ENCODE results near the gene CCDC92B.

The CCDC92B gene

GRCh38 chr17:2776589-2777241, 27.3 kb upstream of the CCDC92B start:
- H3K9me3 ChIP-seq (ENCODE audit: control insufficient read depth, insufficient read depth, low read length) = no peaks in the 10 kb centered on the region
- H3K4me3 ChIP-seq (ENCODE audit: low read depth, low read length) = peak overlapping the region; percentile 80
- H3K4me1 ChIP-seq (ENCODE audit: control insufficient read depth, insufficient read depth, low read length) = no peaks in the 10 kb centered on the region
- no peaks in the 10 kb centered on the region for H3K36me3 ChIP-seq (ENCODE audit: control insufficient read depth, insufficient read depth, low read length)
- H3K27me3 ChIP-seq (ENCODE audit: control insufficient read depth, insufficient read depth, low read length) = no peaks in the 10 kb centered on the region
- H3K9ac ChIP-seq (ENCODE audit: low read depth, low read length) = no peak overlapping the region

- Histone ChIP-seq H3K9ac (ENCODE audit: low read depth, low read length) (no peak overlapping the region), H3K36me3 (ENCODE audit: control insufficient read depth, insufficient read depth, low read length) (no peaks in the 10 kb centered on the region), H3K9me3 (ENCODE audit: control insufficient read depth, insufficient read depth, low read length) (no peaks in the 10 kb centered on the region), H3K27me3 (ENCODE audit: control insufficient read depth, insufficient read depth, low read length) (no peaks in the 10 kb centered on the region), H3K4me1 (ENCODE audit: control insufficient read depth, insufficient read depth, low read length) (no peaks in the 10 kb centered on the region), H3K4me3 (ENCODE audit: low read depth, low read length) (no peak overlapping the region)
Measured at GRCh38 chr17:2775206-2775605, 25.8 kb upstream of the CCDC92B start.

- Histone ChIP-seq H3K4me3 (ENCODE audit: low read depth, low read length) (no peak overlapping the region), H3K9me3 (ENCODE audit: control insufficient read depth, insufficient read depth, low read length) (no peaks in the 10 kb centered on the region)
Measured at GRCh38 chr17:2770129-2770528, 20.7 kb upstream of the CCDC92B start.

GRCh38 chr17:2758870-2759269, 9.4 kb upstream of the CCDC92B start:
- H3K36me3 ChIP-seq (ENCODE audit: control insufficient read depth, insufficient read depth, low read length) = no peaks in the 10 kb centered on the region
- no peak overlapping the region for H3K4me3 ChIP-seq (ENCODE audit: low read depth, low read length)
- no peaks in the 10 kb centered on the region for H3K4me1 ChIP-seq (ENCODE audit: control insufficient read depth, insufficient read depth, low read length)
- no peaks in the 10 kb centered on the region for H3K9me3 ChIP-seq (ENCODE audit: control insufficient read depth, insufficient read depth, low read length)
- H3K9ac ChIP-seq (ENCODE audit: low read depth, low read length) = no peak overlapping the region
- H3K27me3 ChIP-seq (ENCODE audit: control insufficient read depth, insufficient read depth, low read length) = no peaks in the 10 kb centered on the region

More at GRCh38 chr17:2770129-2770528, 20.7 kb upstream of the CCDC92B start:
- Histone ChIP-seq H3K4me1 (ENCODE audit: control insufficient read depth, insufficient read depth, low read length) (no peaks in the 10 kb centered on the region), H3K36me3 (ENCODE audit: control insufficient read depth, insufficient read depth, low read length) (no peaks in the 10 kb centered on the region), H3K9ac (ENCODE audit: low read depth, low read length) (no peak overlapping the region), H3K27me3 (ENCODE audit: control insufficient read depth, insufficient read depth, low read length) (no peaks in the 10 kb centered on the region)

- H3K4me3 ChIP-seq (ENCODE audit: low read depth, low read length) = peak overlapping the region; percentile 67
Measured at GRCh38 chr17:2755891-2756724, 6.7 kb upstream of the CCDC92B start.

GRCh38 chr17:2751491-2751890, 2.0 kb upstream of the CCDC92B start:
- H3K4me3 ChIP-seq (ENCODE audit: low read depth, low read length) = no peak overlapping the region
- peaks cover 4% of the 10 kb centered on the region for H3K4me1 ChIP-seq (ENCODE audit: control insufficient read depth, insufficient read depth, low read length)
- no peaks in the 10 kb centered on the region for H3K36me3 ChIP-seq (ENCODE audit: control insufficient read depth, insufficient read depth, low read length)
- H3K9ac ChIP-seq (ENCODE audit: low read depth, low read length) = no peak overlapping the region
- H3K27me3 ChIP-seq (ENCODE audit: control insufficient read depth, insufficient read depth, low read length) = peaks cover 6% of the 10 kb centered on the region
- H3K9me3 ChIP-seq (ENCODE audit: control insufficient read depth, insufficient read depth, low read length) = no peaks in the 10 kb centered on the region

More at GRCh38 chr17:2755891-2756724, 6.7 kb upstream of the CCDC92B start:
- no peaks in the 10 kb centered on the region for H3K9me3 ChIP-seq (ENCODE audit: control insufficient read depth, insufficient read depth, low read length)
- H3K4me1 ChIP-seq (ENCODE audit: control insufficient read depth, insufficient read depth, low read length) = peaks cover 2% of the 10 kb centered on the region
- H3K27me3 ChIP-seq (ENCODE audit: control insufficient read depth, insufficient read depth, low read length) = no peaks in the 10 kb centered on the region
- no peaks in the 10 kb centered on the region for H3K36me3 ChIP-seq (ENCODE audit: control insufficient read depth, insufficient read depth, low read length)
- H3K9ac ChIP-seq (ENCODE audit: low read depth, low read length) = peak overlapping the region; percentile 54

GRCh38 chr17:2750721-2751120, 1.3 kb upstream of the CCDC92B start:
- no peak overlapping the region for H3K4me3 ChIP-seq (ENCODE audit: low read depth, low read length)
- no peaks in the 10 kb centered on the region for H3K36me3 ChIP-seq (ENCODE audit: control insufficient read depth, insufficient read depth, low read length)
- H3K27me3 ChIP-seq (ENCODE audit: control insufficient read depth, insufficient read depth, low read length) = peaks cover 6% of the 10 kb centered on the region
- peaks cover 4% of the 10 kb centered on the region for H3K4me1 ChIP-seq (ENCODE audit: control insufficient read depth, insufficient read depth, low read length)
- H3K9me3 ChIP-seq (ENCODE audit: control insufficient read depth, insufficient read depth, low read length) = no peaks in the 10 kb centered on the region
- no peak overlapping the region for H3K9ac ChIP-seq (ENCODE audit: low read depth, low read length)

- H3K4me3 ChIP-seq (ENCODE audit: low read depth, low read length) = peak overlapping the region; percentile 39
- no peaks in the 10 kb centered on the region for H3K36me3 ChIP-seq (ENCODE audit: control insufficient read depth, insufficient read depth, low read length)
- no peaks in the 10 kb centered on the region for H3K9me3 ChIP-seq (ENCODE audit: control insufficient read depth, insufficient read depth, low read length)
- no peak overlapping the region for H3K9ac ChIP-seq (ENCODE audit: low read depth, low read length)
- H3K4me1 ChIP-seq (ENCODE audit: control insufficient read depth, insufficient read depth, low read length) = peaks cover 4% of the 10 kb centered on the region
- H3K27me3 ChIP-seq (ENCODE audit: control insufficient read depth, insufficient read depth, low read length) = peaks cover 6% of the 10 kb centered on the region
Measured at GRCh38 chr17:2749784-2750181, 331 bp upstream of the CCDC92B start.

GRCh38 chr17:2745317-2746037, 4.0 kb downstream of the CCDC92B start:
- H3K4me3 ChIP-seq (ENCODE audit: low read depth, low read length) = no peak overlapping the region
- H3K9me3 ChIP-seq (ENCODE audit: control insufficient read depth, insufficient read depth, low read length) = no peaks in the 10 kb centered on the region
- H3K36me3 ChIP-seq (ENCODE audit: control insufficient read depth, insufficient read depth, low read length) = no peaks in the 10 kb centered on the region
- H3K9ac ChIP-seq (ENCODE audit: low read depth, low read length) = no peak overlapping the region
- peaks cover 2% of the 10 kb centered on the region for H3K27me3 ChIP-seq (ENCODE audit: control insufficient read depth, insufficient read depth, low read length)
- peaks cover 2% of the 10 kb centered on the region for H3K4me1 ChIP-seq (ENCODE audit: control insufficient read depth, insufficient read depth, low read length)

- H3K36me3 ChIP-seq (ENCODE audit: control insufficient read depth, insufficient read depth, low read length) = peaks cover 2% of the 10 kb centered on the region
- no peaks in the 10 kb centered on the region for H3K9me3 ChIP-seq (ENCODE audit: control insufficient read depth, insufficient read depth, low read length)
- H3K27me3 ChIP-seq (ENCODE audit: control insufficient read depth, insufficient read depth, low read length) = no peaks in the 10 kb centered on the region
- H3K4me3 ChIP-seq (ENCODE audit: low read depth, low read length) = no peak overlapping the region
- H3K9ac ChIP-seq (ENCODE audit: low read depth, low read length) = no peak overlapping the region
- no peaks in the 10 kb centered on the region for H3K4me1 ChIP-seq (ENCODE audit: control insufficient read depth, insufficient read depth, low read length)
Measured at GRCh38 chr17:2737693-2738092, 11.8 kb downstream of the CCDC92B start.

- peaks cover 2% of the 10 kb centered on the region for H3K36me3 ChIP-seq (ENCODE audit: control insufficient read depth, insufficient read depth, low read length)
- H3K4me1 ChIP-seq (ENCODE audit: control insufficient read depth, insufficient read depth, low read length) = no peaks in the 10 kb centered on the region
- no peak overlapping the region for H3K9ac ChIP-seq (ENCODE audit: low read depth, low read length)
Measured at GRCh38 chr17:2736956-2737355, 12.5 kb downstream of the CCDC92B start.

More at GRCh38 chr17:2736956-2737355, 12.5 kb downstream of the CCDC92B start:
- no peaks in the 10 kb centered on the region for H3K9me3 ChIP-seq (ENCODE audit: control insufficient read depth, insufficient read depth, low read length)
- no peak overlapping the region for H3K4me3 ChIP-seq (ENCODE audit: low read depth, low read length)
- H3K27me3 ChIP-seq (ENCODE audit: control insufficient read depth, insufficient read depth, low read length) = no peaks in the 10 kb centered on the region
